Mammary epithelial cell (primary cell): ENCODE measurements around the gene BAG3.

Experiments
- EZH2 ChIP-seq: IDR thresholded peaks from 2 replicates; pipeline ENCODE4 v1.6.1; 2012; ENCODE audit warnings: low read length, inconsistent platforms, borderline replicate concordance
- TF ChIP-seq, protein P1 (sequence below), 2 donors: IDR thresholded peaks in 1 of 2; conservative IDR thresholded peaks in 1 of 2; 2 replicates each; pipeline ENCODE4 v1.5.1; 2011 to 2012; ENCODE audit warnings: inconsistent platforms in 2 of 2, low read length in 2 of 2, mild to moderate bottlenecking in 2 of 2, control low read depth in 1 of 2, low read depth in 1 of 2; ENCODE audit not compliant: insufficient read depth in 1 of 2; ENCODE audit errors: extremely low read depth in 1 of 2

GRCh38 chr10:119688033-119688508 is 36.9 kb downstream of the BAG3 start:
- TF ChIP-seq, protein P1, sequence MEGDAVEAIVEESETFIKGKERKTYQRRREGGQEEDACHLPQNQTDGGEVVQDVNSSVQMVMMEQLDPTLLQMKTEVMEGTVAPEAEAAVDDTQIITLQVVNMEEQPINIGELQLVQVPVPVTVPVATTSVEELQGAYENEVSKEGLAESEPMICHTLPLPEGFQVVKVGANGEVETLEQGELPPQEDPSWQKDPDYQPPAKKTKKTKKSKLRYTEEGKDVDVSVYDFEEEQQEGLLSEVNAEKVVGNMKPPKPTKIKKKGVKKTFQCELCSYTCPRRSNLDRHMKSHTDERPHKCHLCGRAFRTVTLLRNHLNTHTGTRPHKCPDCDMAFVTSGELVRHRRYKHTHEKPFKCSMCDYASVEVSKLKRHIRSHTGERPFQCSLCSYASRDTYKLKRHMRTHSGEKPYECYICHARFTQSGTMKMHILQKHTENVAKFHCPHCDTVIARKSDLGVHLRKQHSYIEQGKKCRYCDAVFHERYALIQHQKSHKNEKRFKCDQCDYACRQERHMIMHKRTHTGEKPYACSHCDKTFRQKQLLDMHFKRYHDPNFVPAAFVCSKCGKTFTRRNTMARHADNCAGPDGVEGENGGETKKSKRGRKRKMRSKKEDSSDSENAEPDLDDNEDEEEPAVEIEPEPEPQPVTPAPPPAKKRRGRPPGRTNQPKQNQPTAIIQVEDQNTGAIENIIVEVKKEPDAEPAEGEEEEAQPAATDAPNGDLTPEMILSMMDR (conservative IDR thresholded peaks at IDR 0.05 in 1 of 2, IDR thresholded peaks at IDR 0.05 in 1 of 2; ENCODE audit: extremely low read depth in 1 of 2, insufficient read depth in 1 of 2, low read depth in 1 of 2, low read length in 2 of 2) = no peak
- TF ChIP-seq EZH2 = no peak
